Stomach smooth muscle (tissue), 2 donors: ENCODE results near the gene RAPGEF1.
A peak's percentile ranks its signal among the peaks of the same experiment; 100 is the strongest.
"Not testable (repeated sequence)": the region's sequence is repeated elsewhere in the genome, so short reads cannot be mapped to it uniquely, and the experiment has no call there.

Experiments
- H3K27ac ChIP-seq: one replicate; pipeline ENCODE4 v1.7.0; 2013; ENCODE audit warnings: mild to moderate bottlenecking, low read length, inconsistent platforms
- H3K27me3 ChIP-seq, 2 donors: one replicate each; pipeline ENCODE4 v1.7.0; 2013; ENCODE audit warnings: low read length in 2 of 2; ENCODE audit not compliant: insufficient read depth in 2 of 2, control insufficient read depth in 1 of 2
- H3K36me3 ChIP-seq, 2 donors: one replicate each; pipeline ENCODE4 v1.7.0; 2013; ENCODE audit warnings: low read length in 2 of 2; ENCODE audit not compliant: control insufficient read depth in 2 of 2, insufficient read depth in 2 of 2
- H3K4me1 ChIP-seq: one replicate; pipeline ENCODE4 v1.7.0; 2013; ENCODE audit warnings: low read length; ENCODE audit not compliant: control insufficient read depth, insufficient read depth
- H3K4me3 ChIP-seq, 2 donors: one replicate each; pipeline ENCODE4 v1.7.0; 2013; ENCODE audit warnings: low read length in 2 of 2
- H3K9ac ChIP-seq, 2 donors: one replicate each; pipeline ENCODE4 v1.7.0; 2013; ENCODE audit warnings: low read length in 2 of 2, mild to moderate bottlenecking in 1 of 2
- H3K9me3 ChIP-seq, 2 donors: one replicate each; pipeline ENCODE4 v1.7.0; 2013; ENCODE audit warnings: low read length in 2 of 2; ENCODE audit not compliant: control insufficient read depth in 2 of 2
- donor health status: healthy.
- donor health status: Pancreatic carcinoma.

Gene RAPGEF1

GRCh38 chr9:131688377-131688776, 51.5 kb downstream of the RAPGEF1 start:
- Histone ChIP-seq H3K36me3 (no peaks in the 10 kb centered on the region), H3K9me3 (no peaks in the 10 kb centered on the region), H3K27ac (no peak overlapping the region), H3K9ac (no peak overlapping the region), H3K4me3 (no peak overlapping the region), H3K4me1 (peaks cover 9% of the 10 kb centered on the region), H3K27me3 (no peaks in the 10 kb centered on the region)

GRCh38 chr9:131685753-131686706, 53.8 kb downstream of the RAPGEF1 start:
- Histone ChIP-seq H3K4me1 (peaks cover 5% of the 10 kb centered on the region), H3K27me3 (no peaks in the 10 kb centered on the region), H3K4me3 (no peak overlapping the region), H3K36me3 (no peaks in the 10 kb centered on the region), H3K27ac (no peak overlapping the region), H3K9ac (no peak overlapping the region), H3K9me3 (no peaks in the 10 kb centered on the region)

- H3K4me1 ChIP-seq: peaks cover 20% of the 10 kb centered on the region
- not testable (repeated sequence) for H3K4me3 ChIP-seq, H3K27ac ChIP-seq, H3K9me3 ChIP-seq, H3K9ac ChIP-seq, H3K36me3 ChIP-seq, H3K27me3 ChIP-seq
Observed at GRCh38 chr9:131683094-131683493, 56.8 kb downstream of the RAPGEF1 start.

GRCh38 chr9:131682261-131682660, 57.6 kb downstream of the RAPGEF1 start:
- H3K4me1 ChIP-seq: peaks cover 28% of the 10 kb centered on the region
- no peaks in the 10 kb centered on the region for H3K27me3 ChIP-seq
- H3K4me3 ChIP-seq: no peak overlapping the region
- H3K9ac ChIP-seq: no peak overlapping the region
- no peaks in the 10 kb centered on the region for H3K36me3 ChIP-seq
- H3K27ac ChIP-seq: no peak overlapping the region
- no peaks in the 10 kb centered on the region for H3K9me3 ChIP-seq

GRCh38 chr9:131681826-131682225, 58.0 kb downstream of the RAPGEF1 start:
- not testable (repeated sequence) for H3K4me3 ChIP-seq, H3K9me3 ChIP-seq, H3K36me3 ChIP-seq, H3K9ac ChIP-seq, H3K27ac ChIP-seq, H3K27me3 ChIP-seq
- peaks cover 32% of the 10 kb centered on the region for H3K4me1 ChIP-seq

GRCh38 chr9:131681108-131681507, 58.8 kb downstream of the RAPGEF1 start:
- H3K27ac ChIP-seq, H3K9me3 ChIP-seq, H3K9ac ChIP-seq, H3K27me3 ChIP-seq, H3K4me3 ChIP-seq, H3K36me3 ChIP-seq: not testable (repeated sequence)
- peaks cover 36% of the 10 kb centered on the region for H3K4me1 ChIP-seq

GRCh38 chr9:131679261-131680020, 60.4 kb downstream of the RAPGEF1 start:
- Histone ChIP-seq H3K9ac (no peak overlapping the region), H3K36me3 (no peaks in the 10 kb centered on the region), H3K27me3 (no peaks in the 10 kb centered on the region), H3K9me3 (no peaks in the 10 kb centered on the region), H3K4me1 (peaks cover 49% of the 10 kb centered on the region), H3K27ac (peak overlapping the region; percentile 62), H3K4me3 (no peak overlapping the region)

DNA sequence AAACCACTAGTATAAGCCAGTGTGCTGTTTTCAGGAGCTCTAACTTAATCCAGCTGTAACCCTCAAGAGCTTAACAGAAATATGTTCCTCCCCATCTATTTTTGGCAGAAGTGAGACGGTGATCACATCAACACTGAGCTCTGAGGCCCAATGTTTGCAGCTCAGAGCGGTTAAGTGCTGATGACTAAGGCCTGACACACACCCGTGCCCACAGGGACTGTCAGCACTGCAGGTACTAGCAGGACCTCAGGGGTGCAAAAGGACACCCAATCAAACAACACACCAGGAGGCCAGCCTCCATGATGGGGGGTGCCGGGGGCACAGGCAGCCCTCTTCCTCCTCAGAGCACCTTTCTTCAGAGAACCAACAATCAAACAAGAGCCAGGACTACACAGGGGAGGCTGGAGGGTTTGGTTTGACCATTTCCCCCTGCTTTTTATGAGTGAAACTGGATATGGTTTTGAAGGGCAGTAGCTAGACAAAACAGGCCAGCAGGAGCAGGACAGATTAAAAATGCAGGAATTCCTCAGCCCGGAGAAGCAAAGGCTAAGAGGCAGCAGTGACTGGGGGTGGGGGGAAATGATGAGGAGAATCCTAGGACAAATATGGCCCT, 61.3 kb downstream of the RAPGEF1 start:
- H3K4me1 ChIP-seq: peaks cover 50% of the 10 kb centered on the region
- H3K9ac ChIP-seq: no peak overlapping the region
- H3K9me3 ChIP-seq: no peaks in the 10 kb centered on the region

GRCh38 chr9:131677444-131678180, 62.3 kb downstream of the RAPGEF1 start:
- H3K9ac ChIP-seq: no peak overlapping the region

More for the DNA sequence above, 61.3 kb downstream of the RAPGEF1 start:
- H3K27me3 ChIP-seq: no peaks in the 10 kb centered on the region
- H3K4me3 ChIP-seq: peak overlapping the region in 1 of 2 donors; percentile 35
- no peaks in the 10 kb centered on the region for H3K36me3 ChIP-seq
- H3K27ac ChIP-seq: peak overlapping the region; percentile 62

GRCh38 chr9:131677049-131677443, 62.8 kb downstream of the RAPGEF1 start:
- peaks cover 59% of the 10 kb centered on the region for H3K4me1 ChIP-seq
- H3K27me3 ChIP-seq: no peaks in the 10 kb centered on the region
- no peak overlapping the region for H3K9ac ChIP-seq
- no peaks in the 10 kb centered on the region for H3K9me3 ChIP-seq
- H3K27ac ChIP-seq: peak overlapping the region; percentile 69
- H3K36me3 ChIP-seq: no peaks in the 10 kb centered on the region
- peak overlapping the region; percentile 1 to 15 for H3K4me3 ChIP-seq

More at GRCh38 chr9:131677444-131678180, 62.3 kb downstream of the RAPGEF1 start:
- Histone ChIP-seq H3K27me3 (no peaks in the 10 kb centered on the region), H3K9me3 (no peaks in the 10 kb centered on the region), H3K36me3 (no peaks in the 10 kb centered on the region), H3K4me1 (peaks cover 54% of the 10 kb centered on the region), H3K4me3 (peak overlapping the region; percentile 31 to 37), H3K27ac (peak overlapping the region; percentile 69)
